H9 (cell line): Measurements from ENCODE around the gene CCR1. TPM values are rescaled to one million over a fixed set of nuclear protein-coding genes. Genes with fewer than 3 reads are reported as not detected.

ENCODE experiments used
- DNase-seq: peaks from one replicate; pipeline ENCODE4 v3.0.0-alpha.2; 2017
- H2AFZ ChIP-seq: one replicate; pipeline ENCODE4 v1.6.1; 2013; ENCODE audit warnings: mild to moderate bottlenecking, low read length, control low read depth, moderate library complexity
- H2AK5ac ChIP-seq: 2 replicates; pipeline ENCODE4 v1.6.1; 2013; ENCODE audit warnings: low read length, control low read depth, mixed read lengths; ENCODE audit not compliant: insufficient read length
- H2BK120ac ChIP-seq: one replicate; pipeline ENCODE4 v1.6.1; 2013; ENCODE audit warnings: low read depth, mild to moderate bottlenecking, low read length, control low read depth, inconsistent platforms; ENCODE audit not compliant: poor library complexity, severe bottlenecking
- H2BK12ac ChIP-seq: 2 replicates; pipeline ENCODE4 v1.6.1; 2013; ENCODE audit warnings: low read length, control low read depth, mixed read lengths, low read depth; ENCODE audit not compliant: insufficient read length
- H2BK15ac ChIP-seq: 2 replicates; pipeline ENCODE4 v1.6.1; 2013; ENCODE audit warnings: low read depth, low read length, control low read depth
- H2BK20ac ChIP-seq: one replicate; pipeline ENCODE4 v1.6.1; 2013; ENCODE audit warnings: low read depth, mild to moderate bottlenecking, low read length, control low read depth, inconsistent platforms; ENCODE audit not compliant: poor library complexity, severe bottlenecking
- H2BK5ac ChIP-seq: 2 replicates; pipeline ENCODE4 v1.6.1; 2013; ENCODE audit warnings: low read length, control low read depth, mixed read lengths; ENCODE audit not compliant: insufficient read length
- H3K14ac ChIP-seq: 2 replicates; pipeline ENCODE4 v1.6.1; 2013; ENCODE audit warnings: low read length, control low read depth; ENCODE audit not compliant: insufficient read depth
- H3K18ac ChIP-seq: 2 replicates; pipeline ENCODE4 v1.6.1; 2013; ENCODE audit warnings: low read depth, mild to moderate bottlenecking, mixed read lengths, low read length, control low read depth; ENCODE audit not compliant: insufficient read length
- H3K23ac ChIP-seq: 2 replicates; pipeline ENCODE4 v1.6.1; 2013; ENCODE audit warnings: low read length, control low read depth, mixed read lengths, low read depth; ENCODE audit not compliant: insufficient read length
- H3K23me2 ChIP-seq: 2 replicates; pipeline ENCODE4 v1.6.1; 2013; ENCODE audit warnings: low read depth, mild to moderate bottlenecking, mixed read lengths, low read length, control low read depth; ENCODE audit not compliant: insufficient read length, poor library complexity, severe bottlenecking
- H3K27ac ChIP-seq: 2 replicates; pipeline ENCODE4 v1.5.1; 2013; ENCODE audit warnings: low read length, control low read depth, mixed read lengths, low read depth; ENCODE audit not compliant: insufficient read length
- H3K27me3 ChIP-seq: 2 replicates; pipeline ENCODE4 v1.6.1; 2013; ENCODE audit warnings: low read length, control low read depth, inconsistent platforms; ENCODE audit not compliant: insufficient read depth
- H3K4ac ChIP-seq: 2 replicates; pipeline ENCODE4 v1.6.1; 2013; ENCODE audit warnings: low read depth, mild to moderate bottlenecking, control low read depth, inconsistent platforms, low read length, moderate library complexity
- H3K4me1 ChIP-seq: 2 replicates; pipeline ENCODE4 v1.6.1; 2013; ENCODE audit warnings: low read length, control low read depth, inconsistent platforms; ENCODE audit not compliant: insufficient read depth
- H3K4me2 ChIP-seq: 2 replicates; pipeline ENCODE4 v1.6.1; 2013; ENCODE audit warnings: low read length, control low read depth, mixed read lengths; ENCODE audit not compliant: insufficient read length, insufficient read depth
- H3K56ac ChIP-seq: 2 replicates; pipeline ENCODE4 v1.6.1; 2013; ENCODE audit warnings: low read depth, mild to moderate bottlenecking, mixed read lengths, low read length, control low read depth; ENCODE audit not compliant: insufficient read length
- H3K79me1 ChIP-seq: 2 replicates; pipeline ENCODE4 v1.6.1; 2013; ENCODE audit warnings: low read depth, mild to moderate bottlenecking, moderate library complexity, low read length, control low read depth, inconsistent platforms; ENCODE audit not compliant: insufficient read depth, poor library complexity, severe bottlenecking
- H3K79me2 ChIP-seq: 2 replicates; pipeline ENCODE4 v1.6.1; 2013; ENCODE audit warnings: low read length, control low read depth, inconsistent platforms; ENCODE audit not compliant: insufficient read depth
- H3K9ac ChIP-seq: 2 replicates; pipeline ENCODE4 v1.6.1; 2013; ENCODE audit warnings: low read length, control low read depth, mixed read lengths; ENCODE audit not compliant: insufficient read length; ENCODE audit errors: extremely low read depth
- H3K9me3 ChIP-seq: one replicate; pipeline ENCODE4 v1.6.1; 2013; ENCODE audit warnings: low read depth, low read length, inconsistent platforms; ENCODE audit not compliant: control insufficient read depth
- H3T11ph ChIP-seq: one replicate; pipeline ENCODE4 v1.6.1; 2013; ENCODE audit warnings: mild to moderate bottlenecking, low read length, control low read depth, inconsistent platforms
- H4K20me1 ChIP-seq: one replicate; pipeline ENCODE4 v1.6.1; 2013; ENCODE audit not compliant: control insufficient read depth, insufficient read length, insufficient read depth
- H4K5ac ChIP-seq: 2 replicates; pipeline ENCODE4 v1.6.1; 2013; ENCODE audit warnings: low read depth, mild to moderate bottlenecking, mixed read lengths, low read length, control low read depth; ENCODE audit not compliant: insufficient read length
- H4K8ac ChIP-seq: replicated peaks from 2 replicates; pipeline ENCODE4 v1.6.1; 2013; ENCODE audit warnings: low read length, control low read depth, mixed read lengths, low read depth; ENCODE audit not compliant: insufficient read length
- H4K91ac ChIP-seq: 2 replicates; pipeline ENCODE4 v1.6.1; 2013; ENCODE audit warnings: low read depth, mild to moderate bottlenecking, moderate library complexity, mixed read lengths, low read length, control low read depth; ENCODE audit not compliant: insufficient read length
- H3K27ac Mint-ChIP-seq, 3 experiments: 2 replicates in 2 of 3; 3 replicates in 1 of 3; pipeline ENCODE4 v1.8.0; 2020 to 2021; ENCODE audit warnings: mixed read lengths in 3 of 3, mild to moderate bottlenecking in 1 of 3, moderate library complexity in 1 of 3
- H3K27me3 Mint-ChIP-seq: 2 replicates; pipeline ENCODE4 v1.8.0; 2021; ENCODE audit warnings: low read depth, mild to moderate bottlenecking, moderate library complexity, mixed read lengths
- H3K36me3 Mint-ChIP-seq, 3 experiments: 2 replicates in 2 of 3; 3 replicates in 1 of 3; pipeline ENCODE4 v1.8.0; 2020 to 2021; ENCODE audit warnings: low read depth in 3 of 3, mixed read lengths in 3 of 3; ENCODE audit not compliant: insufficient read depth in 1 of 3
- H3K4me1 Mint-ChIP-seq, 2 experiments: 2 replicates each; pipeline ENCODE4 v1.8.0; 2020; ENCODE audit warnings: mixed read lengths in 2 of 2
- H3K4me3 Mint-ChIP-seq, 2 experiments: 2 replicates in 1 of 2; 3 replicates in 1 of 2; pipeline ENCODE4 v1.8.0; 2020 to 2021; ENCODE audit warnings: mild to moderate bottlenecking in 2 of 2, mixed read lengths in 2 of 2, moderate library complexity in 1 of 2
- H3K9me3 Mint-ChIP-seq, 2 experiments: 2 replicates in 1 of 2; 3 replicates in 1 of 2; pipeline ENCODE4 v1.8.0; 2020; ENCODE audit warnings: mild to moderate bottlenecking in 2 of 2, mixed read lengths in 2 of 2, moderate library complexity in 1 of 2
- CTCF ChIP-seq: fragments of 200-600 bp; sonication (generic); conservative IDR thresholded peaks from 3 replicates; pipeline ENCODE4 v1.8.0; 2021; ENCODE audit warnings: antibody characterized with exemption, mild to moderate bottlenecking
- WGBS: extraction: QIAGEN DNeasy Blood & Tissue Kit; methylation state at CpG from one replicate; pipeline ENCODE4 v1.1.7; 2013; ENCODE audit warnings: missing lambda C conversion rate, low lambda C conversion rate, mixed read lengths; ENCODE audit not compliant: insufficient read length; ENCODE audit errors: extremely low coverage; 5-methylcytosine and 5-hydroxymethylcytosine counted together
- total RNA-seq: library from RNA; stranded (reverse); gene quantifications from 2 replicates; pipeline ENCODE4 v1.2.1, GENCODE V29; 2021

CCR1 gene
- total RNA-seq, 1 experiment from 2014 or later = not detected

GRCh38 chr3:46200211-46200610 is 7.9 kb downstream of the CCR1 start:
- no peak overlapping the region for H3K56ac ChIP-seq

More at GRCh38 chr3:46200211-46200610, 7.9 kb downstream of the CCR1 start:
- H2AK5ac ChIP-seq = no peak overlapping the region
- WGBS = no CpG with 5 or more reads among the region's 5 CpGs
- no peak for TF ChIP-seq CTCF
- no peaks in the 10 kb centered on the region for H3K23me2 ChIP-seq
- H3K27ac ChIP-seq = no peak overlapping the region
- no peaks in the 10 kb centered on the region for H3K9me3 ChIP-seq
- no peak overlapping the region for H2BK5ac ChIP-seq
- no peak overlapping the region for H2BK120ac ChIP-seq
- H3K4me1 Mint-ChIP-seq = no peaks in the 10 kb centered on the region
- H3K27ac Mint-ChIP-seq = no peak overlapping the region
- no peak overlapping the region for H4K8ac ChIP-seq
- no peak overlapping the region for H3K23ac ChIP-seq
- no peaks in the 10 kb centered on the region for H3K4me1 ChIP-seq
- H3K27me3 ChIP-seq = no peaks in the 10 kb centered on the region; the same call in 1 of the 2 replicates
- no peak overlapping the region for H2BK15ac ChIP-seq
- no peak overlapping the region for H4K5ac ChIP-seq
- H3K79me2 ChIP-seq = no peaks in the 10 kb centered on the region
- H2BK20ac ChIP-seq = no peak overlapping the region
- H4K91ac ChIP-seq = no peak overlapping the region
- H3K79me1 ChIP-seq = no peaks in the 10 kb centered on the region
- no peak overlapping the region for H3T11ph ChIP-seq
- H3K4ac ChIP-seq = no peak overlapping the region
- H2BK12ac ChIP-seq = no peak overlapping the region
- peaks cover 3 to 5% of the 10 kb centered on the region in 2 experiments; a peak in 4 of 5 replicates for H3K9me3 Mint-ChIP-seq
- no peak for DNase-seq
- no peak overlapping the region for H3K14ac ChIP-seq
- H3K9ac ChIP-seq = no peak overlapping the region
- H3K4me2 ChIP-seq = no peak overlapping the region
- H3K18ac ChIP-seq = no peak overlapping the region
- no peak overlapping the region for H2AFZ ChIP-seq
- peaks cover 7% of the 10 kb centered on the region for H3K27me3 Mint-ChIP-seq
- peaks cover 0 to 3% (median 0%) of the 10 kb centered on the region in 3 experiments; a peak in 2 of 7 replicates for H3K36me3 Mint-ChIP-seq
- no peak overlapping the region for H3K4me3 Mint-ChIP-seq
- no peaks in the 10 kb centered on the region for H4K20me1 ChIP-seq
